HG03064 (cell line): ENCODE measurements around the gene ZBTB45.
A peak's percentile ranks its signal among the peaks of the same experiment; 100 is the strongest.

ENCODE experiments used
- ATAC-seq: cut with Tn5 transposase; IDR thresholded peaks from one replicate; pipeline ENCODE4 v1.9.1; 2021; ENCODE audit warnings: low read depth; ENCODE audit not compliant: unreplicated experiment

The ZBTB45 gene

DNA sequence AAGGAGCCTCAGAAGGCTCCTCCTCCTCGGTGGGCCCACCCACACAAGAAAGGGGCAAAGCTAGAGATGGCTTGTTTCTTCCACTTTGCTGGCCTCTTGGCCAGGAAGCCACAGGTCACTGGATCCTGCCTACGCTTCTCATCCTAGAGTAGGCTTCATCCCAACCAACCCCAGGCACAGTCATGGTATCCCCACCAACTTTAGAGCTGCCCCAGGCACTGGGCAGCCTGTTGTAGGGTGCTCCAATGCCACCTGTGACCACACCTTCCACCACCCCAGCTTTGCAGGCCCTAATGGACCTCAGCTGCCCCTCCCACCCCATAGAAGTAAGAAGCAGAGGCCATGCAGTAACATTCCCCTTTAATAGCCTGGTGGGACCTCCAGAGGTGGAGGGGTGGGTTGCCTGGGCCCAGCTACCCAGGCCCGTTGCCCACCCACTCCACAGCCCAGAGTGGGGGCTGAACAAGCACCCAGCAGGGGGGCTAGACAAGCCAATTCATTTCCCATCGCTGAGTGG lies 35.8 kb upstream of the ZBTB45 start:
- ATAC-seq = no peak

DNA sequence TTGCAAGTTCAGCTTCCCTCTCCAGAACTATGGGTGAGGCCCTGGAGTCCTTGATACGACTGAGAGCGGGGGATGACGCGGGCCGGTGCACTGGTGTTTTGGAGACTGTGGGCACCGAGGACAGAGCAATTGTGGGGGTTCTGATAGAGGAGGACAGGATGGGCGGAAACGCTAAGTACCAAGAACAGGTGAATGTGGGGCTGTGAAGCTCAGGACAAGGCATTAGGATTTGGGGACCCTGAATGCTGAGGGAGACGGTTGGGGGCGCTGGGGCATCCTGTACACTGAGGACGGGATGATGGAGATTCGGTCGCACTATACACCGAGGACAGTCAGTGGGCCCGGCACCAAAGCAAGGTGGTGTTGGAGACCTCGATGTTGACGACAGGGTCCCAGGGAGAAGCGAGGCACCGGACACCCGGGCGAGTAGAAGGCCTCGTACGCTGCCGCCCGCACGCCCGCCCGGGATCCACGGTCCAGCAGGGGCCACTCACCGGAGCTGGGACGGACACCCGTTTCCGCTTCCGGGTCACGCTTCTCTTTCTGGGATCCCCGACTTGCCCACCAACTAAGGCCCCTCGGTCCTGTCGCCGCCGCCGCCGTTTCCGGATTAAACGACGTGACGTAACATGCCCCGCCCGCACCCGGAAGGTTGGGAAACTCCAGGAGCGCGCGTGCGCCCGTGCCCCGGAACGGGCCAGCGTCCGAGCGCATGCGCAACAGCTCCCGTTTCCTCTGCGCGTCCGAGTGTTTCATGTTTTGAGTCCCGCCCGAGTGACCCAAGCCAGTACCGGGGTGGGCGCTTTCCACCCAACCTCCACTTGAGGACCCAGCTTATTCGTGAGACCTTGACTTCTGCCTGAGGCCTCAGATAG lies 35.1 kb upstream of the ZBTB45 start, which contains the start of gene CHMP2A:
CHMP2A (minus strand) TSS at position 612 of the 875 bp plus-strand sequence. CDS start 893 bp downstream, outside the sequence.
- ATAC-seq = no peak

DNA sequence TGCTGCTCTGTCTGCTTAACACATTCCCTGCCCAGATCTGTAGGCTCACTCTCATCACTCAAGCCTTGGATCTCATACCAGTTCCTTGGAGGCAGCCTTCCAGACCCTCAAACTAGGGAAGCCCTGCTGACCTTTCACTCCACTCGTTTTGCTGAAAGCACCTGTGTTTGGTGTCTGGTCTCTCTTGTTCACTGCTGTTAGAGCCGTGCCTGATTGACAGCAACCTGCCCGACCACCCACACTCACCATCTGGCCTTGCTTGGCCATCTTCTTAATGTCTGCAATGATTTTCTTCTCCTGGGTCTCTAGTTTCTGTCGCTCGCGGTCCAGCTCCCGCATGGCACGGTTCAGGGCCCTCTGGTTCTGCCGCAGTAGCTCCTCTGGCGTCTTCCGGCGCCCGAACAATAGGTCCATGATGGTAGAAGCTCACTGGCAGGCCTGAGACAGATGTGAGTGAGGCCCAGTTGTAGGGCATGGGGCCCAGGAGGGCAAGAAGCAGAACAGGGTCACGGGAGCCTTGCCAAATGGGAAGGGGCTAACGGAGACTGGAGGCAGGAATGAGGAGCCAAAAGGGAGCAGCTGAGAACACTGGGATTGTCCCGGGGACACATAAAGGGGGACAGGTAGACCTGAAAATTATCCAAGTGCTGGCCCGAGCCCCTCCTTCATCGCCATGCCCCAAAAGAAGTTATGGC lies 34.3 kb upstream of the ZBTB45 start:
- no peak for ATAC-seq

DNA sequence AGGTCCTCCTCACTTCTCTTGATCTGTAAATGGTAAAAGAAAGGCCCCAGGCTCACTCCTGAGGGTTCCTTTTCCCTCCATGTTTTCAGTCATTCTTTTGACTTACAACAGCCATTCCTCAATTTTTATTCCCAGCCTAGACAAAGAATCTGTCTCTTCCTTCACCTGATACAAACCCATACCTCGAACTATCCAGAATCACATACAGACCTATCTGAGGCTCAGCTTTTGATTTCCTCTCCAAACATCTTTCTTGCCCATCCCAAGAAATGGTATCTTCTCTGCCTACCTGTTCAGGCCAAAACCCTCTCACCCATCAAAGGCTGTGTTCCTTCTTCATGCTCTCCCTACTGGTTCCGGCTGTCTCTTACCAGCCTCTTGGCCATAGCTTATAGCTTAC lies 33.0 kb upstream of the ZBTB45 start:
- no peak for ATAC-seq

DNA sequence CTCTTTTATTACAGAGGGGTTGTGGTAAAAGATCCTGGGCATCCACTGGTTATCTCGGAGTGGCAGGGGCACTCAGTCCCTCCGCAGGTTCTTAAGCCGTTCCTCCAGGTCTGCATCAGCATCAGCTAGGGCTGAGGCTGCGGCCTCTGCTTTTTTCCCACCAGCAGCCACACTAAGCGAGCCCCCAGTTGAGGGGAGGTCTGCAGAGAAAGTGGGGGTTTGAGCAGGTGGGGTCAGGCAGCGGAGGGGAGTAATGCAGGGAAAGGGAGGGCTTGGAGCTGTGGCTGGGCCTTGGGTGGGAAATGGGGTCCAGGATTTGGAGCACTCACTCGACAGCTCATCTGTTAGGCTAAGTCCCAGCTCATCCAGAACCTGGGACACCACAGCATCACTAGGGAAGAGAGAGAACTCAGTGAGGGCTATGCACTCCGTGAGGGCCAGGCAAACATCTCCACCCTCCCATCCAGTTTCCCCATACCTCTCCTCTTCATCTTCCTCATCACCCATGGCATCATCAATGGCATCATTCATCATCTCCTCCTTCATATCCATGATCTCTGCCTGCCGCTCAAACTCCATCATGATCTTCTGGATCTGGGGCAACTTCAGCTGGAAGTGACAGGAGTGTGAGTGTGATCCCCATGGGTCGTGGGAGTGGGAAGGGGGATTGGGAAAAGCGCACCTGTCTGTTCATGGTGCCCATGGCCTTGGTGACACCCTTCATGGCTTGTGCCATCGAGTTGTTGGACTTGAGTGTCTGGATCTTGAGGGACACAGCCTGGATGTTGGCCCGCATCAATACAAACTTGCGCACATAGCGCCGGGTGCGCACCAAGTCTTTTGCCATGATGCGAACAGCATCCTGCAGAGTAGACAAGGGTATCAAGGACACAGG lies 32.2 kb upstream of the ZBTB45 start:
- ATAC-seq = no peak

DNA sequence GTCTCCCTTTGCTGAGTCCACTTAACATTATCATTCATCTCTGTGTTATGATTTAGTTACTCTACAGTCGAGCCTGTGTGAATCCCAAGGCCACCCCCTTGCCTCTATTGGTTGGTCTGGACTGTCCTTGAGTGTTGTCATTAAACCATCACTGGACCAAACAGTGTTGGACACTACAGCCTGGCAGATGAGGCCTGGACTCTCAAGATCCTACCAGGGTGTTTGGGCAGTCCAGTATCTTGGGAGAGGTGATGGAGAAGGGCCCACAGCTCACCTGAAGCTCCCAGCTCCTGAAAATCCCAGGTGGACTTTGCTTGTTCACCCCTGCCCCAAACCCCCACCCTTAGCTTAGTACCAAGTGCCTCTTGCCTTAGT lies 31.5 kb upstream of the ZBTB45 start:
- no peak for ATAC-seq

DNA sequence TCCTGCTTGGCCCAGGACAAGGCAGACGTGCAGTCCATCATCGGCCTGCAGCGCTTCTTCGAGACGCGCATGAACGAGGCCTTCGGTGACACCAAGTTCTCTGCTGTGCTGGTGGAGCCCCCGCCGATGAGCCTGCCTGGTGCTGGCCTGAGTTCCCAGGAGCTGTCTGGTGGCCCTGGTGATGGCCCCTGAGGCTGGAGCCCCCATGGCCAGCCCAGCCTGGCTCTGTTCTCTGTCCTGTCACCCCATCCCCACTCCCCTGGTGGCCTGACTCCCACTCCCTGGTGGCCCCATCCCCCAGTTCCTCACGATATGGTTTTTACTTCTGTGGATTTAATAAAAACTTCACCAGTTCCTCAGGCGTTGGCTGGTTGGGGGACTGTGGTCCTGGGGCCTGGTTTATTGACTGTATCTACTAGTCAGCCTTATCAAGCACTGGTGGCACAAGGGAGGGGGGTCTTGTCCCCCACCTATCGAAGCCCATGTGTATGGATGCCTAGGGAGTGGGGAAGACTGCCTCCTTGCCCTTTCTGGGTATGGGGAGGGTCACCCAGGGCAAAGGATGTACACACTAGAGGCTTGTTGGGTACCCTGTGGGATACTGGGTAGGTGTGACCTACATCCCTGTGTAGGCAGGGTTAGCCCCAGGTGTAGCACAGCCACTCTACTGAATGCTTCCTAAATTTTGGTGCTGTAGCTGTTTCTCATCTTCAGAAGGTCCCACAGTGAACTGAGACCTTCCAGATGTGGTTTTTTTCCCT lies 30.9 kb upstream of the ZBTB45 start:
- ATAC-seq = no peak

DNA sequence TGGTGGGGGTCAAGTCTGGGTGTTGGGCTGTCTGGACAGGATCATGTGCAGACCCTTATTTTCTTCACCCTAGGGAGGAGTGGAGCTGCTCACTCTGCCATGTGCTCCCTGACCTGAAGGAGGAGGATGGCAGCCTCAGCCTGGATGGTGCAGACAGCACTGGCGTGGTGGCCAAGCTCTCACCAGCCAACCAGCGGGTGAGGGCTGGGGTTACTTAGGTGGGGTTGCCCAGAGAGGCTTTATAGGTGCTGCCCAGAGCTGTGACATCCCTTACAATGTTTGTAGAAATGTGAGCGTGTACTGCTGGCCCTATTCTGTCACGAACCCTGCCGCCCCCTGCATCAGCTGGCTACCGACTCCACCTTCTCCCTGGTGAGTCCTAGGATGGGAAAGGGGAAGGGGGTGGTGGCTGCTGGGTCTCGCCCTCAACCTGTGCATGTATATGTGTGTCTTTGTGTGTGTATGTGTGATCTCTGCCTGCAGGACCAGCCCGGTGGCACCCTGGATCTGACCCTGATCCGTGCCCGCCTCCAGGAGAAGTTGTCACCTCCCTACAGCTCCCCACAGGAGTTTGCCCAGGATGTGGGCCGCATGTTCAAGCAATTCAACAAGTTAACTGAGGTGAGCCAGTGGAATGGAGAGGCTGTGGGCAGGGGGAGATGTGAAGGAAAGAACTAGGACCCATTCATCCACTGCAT lies 30.2 kb upstream of the ZBTB45 start:
- ATAC-seq = no peak

DNA sequence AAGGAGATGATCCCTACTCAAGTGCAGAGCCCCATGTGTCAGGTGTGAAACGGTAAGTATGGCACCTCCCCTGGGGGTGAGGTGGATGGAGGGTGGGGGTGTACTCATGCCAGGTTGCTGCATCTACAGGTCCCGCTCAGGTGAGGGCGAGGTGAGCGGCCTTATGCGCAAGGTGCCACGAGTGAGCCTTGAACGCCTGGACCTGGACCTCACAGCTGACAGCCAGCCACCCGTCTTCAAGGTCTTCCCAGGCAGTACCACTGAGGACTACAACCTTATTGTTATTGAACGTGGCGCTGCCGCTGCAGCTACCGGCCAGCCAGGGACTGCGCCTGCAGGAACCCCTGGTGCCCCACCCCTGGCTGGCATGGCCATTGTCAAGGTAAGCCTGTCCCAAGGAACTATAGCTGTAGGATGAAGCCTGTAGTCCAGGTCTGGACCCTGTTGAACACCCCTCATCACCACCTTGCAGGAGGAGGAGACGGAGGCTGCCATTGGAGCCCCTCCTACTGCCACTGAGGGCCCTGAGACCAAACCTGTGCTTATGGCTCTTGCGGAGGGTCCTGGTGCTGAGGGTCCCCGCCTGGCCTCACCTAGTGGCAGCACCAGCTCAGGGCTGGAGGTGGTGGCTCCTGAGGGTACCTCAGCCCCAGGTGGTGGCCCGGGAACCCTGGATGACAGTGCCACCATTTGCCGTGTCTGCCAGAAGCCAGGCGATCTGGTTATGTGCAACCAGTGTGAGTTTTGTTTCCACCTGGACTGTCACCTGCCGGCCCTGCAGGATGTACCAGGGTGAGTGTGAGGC lies 29.5 kb upstream of the ZBTB45 start:
- ATAC-seq = no peak

DNA sequence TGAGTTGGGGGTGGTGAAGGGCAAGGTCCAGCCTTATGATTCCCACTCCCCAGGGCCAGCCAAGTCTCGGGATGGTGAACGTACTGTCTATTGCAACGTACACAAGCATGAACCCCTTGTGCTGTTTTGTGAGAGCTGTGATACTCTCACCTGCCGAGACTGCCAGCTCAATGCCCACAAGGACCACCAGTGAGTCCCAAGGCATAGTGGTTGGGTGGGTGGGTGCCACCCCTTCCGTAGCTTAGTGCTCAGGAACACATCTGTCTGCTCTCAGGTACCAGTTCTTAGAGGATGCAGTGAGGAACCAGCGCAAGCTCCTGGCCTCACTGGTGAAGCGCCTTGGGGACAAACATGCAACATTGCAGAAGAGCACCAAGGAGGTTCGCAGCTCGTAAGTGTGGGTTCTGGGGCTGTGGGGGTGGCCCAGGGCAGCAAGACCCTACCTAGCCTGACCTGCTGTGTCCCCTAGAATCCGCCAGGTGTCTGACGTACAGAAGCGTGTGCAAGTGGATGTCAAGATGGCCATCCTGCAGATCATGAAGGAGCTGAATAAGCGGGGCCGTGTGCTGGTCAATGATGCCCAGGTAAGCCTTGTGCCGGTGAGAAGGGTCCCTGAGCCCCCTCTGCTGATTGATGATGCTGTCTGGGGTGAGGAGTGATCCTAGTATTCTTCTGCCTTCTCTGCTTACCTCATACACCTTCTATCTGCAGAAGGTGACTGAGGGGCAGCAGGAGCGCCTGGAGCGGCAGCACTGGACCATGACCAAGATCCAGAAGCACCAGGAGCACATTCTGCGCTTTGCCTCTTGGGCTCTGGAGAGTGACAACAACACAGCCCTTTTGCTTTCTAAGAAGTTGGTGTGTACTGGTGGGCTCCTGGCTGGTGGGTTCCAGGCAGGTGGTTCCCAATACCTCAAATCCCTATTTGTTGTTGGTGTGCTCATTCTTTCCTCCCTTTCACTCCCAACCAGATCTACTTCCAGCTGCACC lies 28.0 kb upstream of the ZBTB45 start:
- ATAC-seq = no peak

DNA sequence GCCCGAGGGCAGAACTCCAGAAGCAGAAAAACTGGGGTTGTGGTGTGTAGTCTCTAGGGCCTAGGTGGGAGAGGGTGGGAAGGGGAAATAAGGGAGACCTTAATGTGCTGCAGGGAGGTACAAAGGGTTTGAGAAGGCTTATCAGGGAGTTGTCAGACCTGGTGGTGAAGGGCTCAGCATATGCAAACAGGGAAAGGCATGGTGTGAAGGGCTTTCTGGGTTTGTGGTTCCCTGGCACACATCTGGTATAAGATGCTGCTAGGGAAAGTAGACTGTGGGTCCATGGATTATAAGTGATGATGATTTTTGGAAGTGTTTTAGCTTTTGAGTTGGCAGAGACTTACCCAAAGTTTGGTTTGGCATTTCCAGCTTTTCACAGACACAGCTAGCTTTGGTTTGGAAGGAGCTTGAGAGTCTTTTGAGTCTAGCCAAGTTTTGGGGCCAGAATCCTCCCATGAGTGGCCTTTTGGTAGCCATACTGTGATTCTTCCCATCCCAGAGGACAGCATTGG lies 26.5 kb upstream of the ZBTB45 start:
- no peak for ATAC-seq

DNA sequence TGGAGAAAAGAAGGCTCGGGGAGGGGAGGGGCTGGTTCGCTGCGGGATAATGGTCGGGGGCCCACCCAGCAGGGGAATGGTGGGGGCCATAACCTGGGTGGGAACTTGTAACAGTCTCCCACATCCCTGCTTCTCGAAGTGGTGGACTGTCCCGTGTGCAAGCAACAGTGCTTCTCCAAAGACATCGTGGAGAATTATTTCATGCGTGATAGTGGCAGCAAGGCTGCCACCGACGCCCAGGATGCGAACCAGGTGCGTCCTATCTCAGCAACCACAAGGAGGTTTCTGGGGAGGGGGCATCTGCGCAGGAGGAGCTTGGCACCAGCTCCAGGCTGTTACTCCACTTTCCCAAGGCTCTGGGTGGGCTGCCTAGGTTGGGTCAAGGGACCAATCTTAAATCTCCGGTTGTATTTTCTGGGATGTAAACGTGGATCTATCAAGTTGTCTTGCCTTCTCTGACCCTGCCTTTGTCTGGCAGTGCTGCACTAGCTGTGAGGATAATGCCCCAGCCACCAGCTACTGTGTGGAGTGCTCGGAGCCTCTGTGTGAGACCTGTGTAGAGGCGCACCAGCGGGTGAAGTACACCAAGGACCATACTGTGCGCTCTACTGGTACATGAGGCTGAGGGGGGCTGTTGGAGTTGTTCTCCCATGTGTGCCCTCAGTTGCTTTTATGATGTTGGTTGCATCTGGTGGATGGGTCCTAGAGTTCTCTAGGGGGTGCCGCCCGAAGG lies 25.8 kb upstream of the ZBTB45 start:
- no peak for ATAC-seq

DNA sequence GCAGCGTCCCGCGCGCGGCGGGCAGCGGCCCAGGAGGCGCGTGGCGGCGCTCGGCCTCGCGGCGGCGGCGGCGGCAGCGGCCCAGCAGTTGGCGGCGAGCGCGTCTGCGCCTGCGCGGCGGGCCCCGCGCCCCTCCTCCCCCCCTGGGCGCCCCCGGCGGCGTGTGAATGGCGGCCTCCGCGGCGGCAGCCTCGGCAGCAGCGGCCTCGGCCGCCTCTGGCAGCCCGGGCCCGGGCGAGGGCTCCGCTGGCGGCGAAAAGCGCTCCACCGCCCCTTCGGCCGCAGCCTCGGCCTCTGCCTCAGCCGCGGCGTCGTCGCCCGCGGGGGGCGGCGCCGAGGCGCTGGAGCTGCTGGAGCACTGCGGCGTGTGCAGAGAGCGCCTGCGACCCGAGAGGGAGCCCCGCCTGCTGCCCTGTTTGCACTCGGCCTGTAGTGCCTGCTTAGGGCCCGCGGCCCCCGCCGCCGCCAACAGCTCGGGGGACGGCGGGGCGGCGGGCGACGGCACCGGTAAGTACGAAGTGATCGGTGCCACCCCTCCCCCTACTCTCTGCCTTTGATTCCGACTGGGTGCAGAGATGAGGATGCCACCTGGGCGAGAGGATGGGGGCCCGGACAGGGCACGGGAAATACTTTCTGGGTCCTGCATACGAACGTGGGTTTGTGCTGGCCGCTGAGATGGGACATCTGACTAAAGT lies 25.1 kb upstream of the ZBTB45 start:
- ATAC-seq = peak; percentile 33

DNA sequence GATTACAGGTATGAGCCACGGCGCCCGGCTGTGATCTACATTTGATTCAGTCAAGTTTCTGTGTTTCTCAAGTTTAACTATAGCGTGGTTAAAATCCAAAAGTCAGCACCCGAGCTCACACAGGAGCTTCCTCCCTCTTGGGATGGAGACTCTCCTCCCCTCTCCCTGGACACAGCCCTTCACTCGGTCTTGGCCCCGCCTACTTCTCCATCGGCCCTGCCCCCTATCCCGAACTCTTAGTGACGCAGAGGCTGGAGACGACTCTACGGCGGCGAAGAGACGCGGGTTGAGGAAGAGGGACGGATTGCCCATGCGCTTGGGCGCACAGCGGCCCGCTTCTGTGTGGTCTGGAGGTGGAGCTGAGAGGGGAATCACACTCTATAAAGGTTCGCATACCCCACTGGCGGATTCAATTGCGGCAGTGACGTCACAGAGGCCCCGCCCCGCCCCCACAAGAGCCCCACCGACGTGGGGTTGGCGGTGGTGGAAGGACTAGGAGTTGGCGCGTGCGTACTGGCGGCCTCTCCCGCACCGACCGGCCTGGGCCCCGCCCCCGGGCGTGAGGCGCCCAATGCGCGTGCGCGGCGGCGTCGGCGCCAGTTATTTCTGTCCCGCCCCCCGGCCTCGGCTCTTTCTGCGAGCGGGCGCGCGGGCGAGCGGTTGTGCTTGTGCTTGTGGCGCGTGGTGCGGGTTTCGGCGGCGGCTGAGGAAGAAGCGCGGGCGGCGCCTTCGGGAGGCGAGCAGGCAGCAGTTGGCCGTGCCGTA lies 24.4 kb upstream of the ZBTB45 start, which contains the start of gene TRIM28:
TRIM28 (plus strand) TSS at position 239 of the 765 bp plus-strand sequence. CDS start 694 bp downstream, outside the sequence.
- ATAC-seq = peak; percentile 79
